GM21723 (cell line): ENCODE measurements around the gene C16orf95.
"Not testable (repeated sequence)": the region's sequence is repeated elsewhere in the genome, so short reads cannot be mapped to it uniquely, and the experiment has no call there.

Experiments used
- ATAC-seq: cut with Tn5 transposase; IDR thresholded peaks from one replicate; pipeline ENCODE4 v1.9.1; 2021; ENCODE audit warnings: mild to moderate bottlenecking, moderate library complexity; ENCODE audit not compliant: unreplicated experiment

Gene C16orf95, protein sequence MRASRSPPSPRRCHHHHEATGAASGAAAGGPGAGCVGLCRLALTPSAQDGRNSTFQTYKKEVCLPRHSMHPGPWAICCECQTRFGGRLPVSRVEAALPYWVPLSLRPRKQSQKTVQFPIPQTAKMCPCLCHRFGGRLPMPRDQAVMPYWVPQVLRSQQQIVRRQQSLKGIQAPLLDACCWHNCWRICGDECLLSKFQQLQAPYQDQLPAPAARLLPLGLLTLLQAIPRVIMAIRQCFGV

DNA sequence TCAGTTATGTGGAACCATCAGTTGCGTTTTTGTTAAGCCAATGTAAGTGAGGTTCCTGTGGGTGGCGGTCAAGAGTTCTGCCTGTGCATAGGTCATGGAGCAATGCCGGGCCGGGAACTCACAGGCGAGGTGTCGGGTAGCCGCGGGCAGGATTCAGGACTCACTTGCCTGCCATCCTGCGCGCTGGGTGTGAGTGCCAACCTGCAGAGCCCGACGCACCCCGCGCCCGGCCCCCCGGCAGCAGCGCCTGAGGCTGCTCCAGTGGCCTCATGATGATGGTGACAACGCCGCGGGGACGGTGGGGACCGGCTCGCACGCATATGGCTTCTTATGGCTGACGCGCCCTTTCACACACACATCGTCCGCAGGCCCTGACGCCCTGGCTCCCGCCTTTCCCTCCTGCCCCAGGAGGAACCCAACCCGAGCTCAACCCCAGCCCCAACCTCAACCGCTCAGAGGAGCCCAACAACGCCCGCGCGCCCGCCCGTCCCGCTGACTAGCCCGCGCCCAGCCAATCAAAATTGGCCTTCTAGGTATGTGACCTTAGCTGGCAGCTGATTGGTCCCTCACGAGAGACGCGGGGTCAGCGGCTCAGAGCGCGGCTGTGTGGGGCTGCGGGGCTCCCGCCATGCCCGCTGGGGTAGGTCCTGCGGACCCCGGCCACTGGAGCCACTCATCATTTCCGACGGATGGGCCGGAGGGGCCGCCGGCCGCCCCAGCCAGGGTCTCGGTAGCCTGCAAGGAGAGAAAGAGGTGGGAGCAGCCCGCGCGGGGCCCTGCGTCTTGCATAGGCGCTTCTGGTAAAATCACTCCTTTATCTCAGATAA, at the start of gene C16orf95:
Gene C16orf95, minus strand, starts transcription at position 470 of the 827 bp plus-strand sequence. Its CDS starts 150 bp downstream, at position 320.
- peak; percentile 91 for ATAC-seq

DNA sequence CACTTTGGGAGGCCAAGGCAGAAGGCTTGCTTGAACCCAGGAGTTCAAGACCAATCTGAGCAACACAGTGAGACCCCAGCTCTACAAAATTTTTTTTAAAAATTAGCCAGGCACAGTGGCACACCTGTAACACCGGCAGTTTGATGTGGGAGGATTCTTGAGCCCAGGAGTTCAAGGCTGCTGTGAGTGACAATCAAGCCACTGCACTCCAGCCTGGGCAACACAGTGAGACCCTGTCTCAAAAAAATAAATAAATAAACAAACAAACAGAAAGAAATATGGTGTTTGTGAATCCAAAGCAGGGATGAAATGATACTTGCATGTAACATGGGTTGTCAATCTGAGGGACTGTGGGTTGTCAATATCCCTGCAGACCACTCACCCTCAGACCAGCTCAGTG, 49.7 kb upstream of the C16orf95 start:
- no peak for ATAC-seq

DNA sequence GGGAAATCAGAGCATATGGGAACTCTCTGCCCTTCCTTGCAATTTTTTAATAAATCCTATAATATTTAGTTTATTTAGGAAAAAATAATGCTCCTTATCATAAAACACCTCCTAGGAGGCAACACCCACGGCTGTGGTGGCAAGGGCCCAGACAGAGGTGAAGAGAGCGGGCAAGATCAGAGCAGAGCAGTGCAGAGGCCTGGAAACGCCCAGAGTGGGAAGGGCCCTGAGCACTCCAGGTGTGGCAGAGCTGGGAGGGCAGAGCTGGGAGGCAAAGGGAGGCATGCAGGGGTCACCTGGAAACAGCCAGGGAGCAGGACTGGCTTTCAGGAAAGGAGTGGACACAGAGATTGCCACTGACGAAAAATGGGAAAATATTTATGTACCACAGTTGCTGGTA, 49.1 kb upstream of the C16orf95 start:
- ATAC-seq: no peak

DNA sequence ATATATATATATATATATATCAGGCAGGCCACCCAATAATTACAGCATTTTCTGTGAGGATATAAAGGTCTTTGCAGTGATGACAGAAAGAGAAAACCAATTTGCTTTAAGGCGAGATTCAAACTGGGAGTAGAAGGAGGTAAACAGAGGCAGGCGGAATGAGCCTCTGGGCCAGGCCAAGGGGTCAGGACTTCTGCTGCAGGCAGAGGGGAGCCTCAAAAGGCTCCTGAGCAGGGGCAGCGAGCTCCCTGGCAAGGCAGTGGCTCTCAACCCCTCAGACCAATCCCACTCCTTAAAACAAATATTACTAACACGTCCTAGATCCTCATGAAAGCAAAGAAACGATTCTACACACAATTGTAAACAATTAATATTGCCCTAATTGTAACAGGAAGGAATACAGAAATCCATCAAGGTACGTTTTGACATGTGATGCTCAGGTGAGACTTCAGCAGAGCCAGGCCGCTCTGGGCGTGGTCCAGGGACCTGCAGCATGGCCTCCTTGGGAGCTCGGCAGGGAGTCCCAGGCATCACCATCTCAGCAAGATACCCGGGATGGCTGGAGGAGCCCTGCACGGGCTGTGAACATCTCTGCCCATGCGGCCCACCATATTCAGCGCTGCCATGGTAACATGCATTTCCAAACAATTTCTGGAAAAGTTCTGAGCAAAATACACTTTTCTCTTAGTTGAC, 48.0 kb upstream of the C16orf95 start:
- ATAC-seq: no peak

DNA sequence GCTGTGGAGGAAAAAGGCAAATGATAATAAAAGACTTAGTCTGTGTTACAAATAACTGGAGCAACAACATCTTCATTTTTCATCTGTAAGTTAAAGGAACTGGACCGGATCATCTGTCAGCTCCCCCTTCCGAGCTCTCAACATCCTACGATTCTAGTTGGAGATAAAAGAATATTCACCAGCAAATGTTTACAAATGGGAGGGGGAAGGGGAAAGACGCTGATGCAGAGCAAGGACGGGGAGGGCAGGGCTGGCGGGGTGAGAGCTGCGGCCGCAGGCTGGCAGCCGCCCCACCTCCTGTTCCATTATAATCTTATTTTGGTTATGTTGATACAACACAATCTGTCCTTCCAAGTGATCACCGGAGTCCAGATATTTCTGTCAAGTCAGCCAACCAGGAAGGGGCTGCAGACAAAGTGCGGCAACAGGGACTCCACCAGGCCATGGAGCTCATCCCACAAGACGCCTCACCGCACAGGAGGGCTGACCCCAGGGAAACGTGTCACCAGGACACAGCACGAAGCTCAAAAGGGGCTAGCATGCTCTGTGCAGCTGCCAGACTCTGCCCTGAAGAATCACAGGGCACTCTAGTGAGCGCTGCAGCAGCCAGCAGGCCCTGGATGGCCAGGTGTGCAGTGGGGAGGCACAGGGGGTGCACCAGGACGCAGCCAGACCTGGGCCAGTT, 46.7 kb upstream of the C16orf95 start:
- no peak for ATAC-seq

DNA sequence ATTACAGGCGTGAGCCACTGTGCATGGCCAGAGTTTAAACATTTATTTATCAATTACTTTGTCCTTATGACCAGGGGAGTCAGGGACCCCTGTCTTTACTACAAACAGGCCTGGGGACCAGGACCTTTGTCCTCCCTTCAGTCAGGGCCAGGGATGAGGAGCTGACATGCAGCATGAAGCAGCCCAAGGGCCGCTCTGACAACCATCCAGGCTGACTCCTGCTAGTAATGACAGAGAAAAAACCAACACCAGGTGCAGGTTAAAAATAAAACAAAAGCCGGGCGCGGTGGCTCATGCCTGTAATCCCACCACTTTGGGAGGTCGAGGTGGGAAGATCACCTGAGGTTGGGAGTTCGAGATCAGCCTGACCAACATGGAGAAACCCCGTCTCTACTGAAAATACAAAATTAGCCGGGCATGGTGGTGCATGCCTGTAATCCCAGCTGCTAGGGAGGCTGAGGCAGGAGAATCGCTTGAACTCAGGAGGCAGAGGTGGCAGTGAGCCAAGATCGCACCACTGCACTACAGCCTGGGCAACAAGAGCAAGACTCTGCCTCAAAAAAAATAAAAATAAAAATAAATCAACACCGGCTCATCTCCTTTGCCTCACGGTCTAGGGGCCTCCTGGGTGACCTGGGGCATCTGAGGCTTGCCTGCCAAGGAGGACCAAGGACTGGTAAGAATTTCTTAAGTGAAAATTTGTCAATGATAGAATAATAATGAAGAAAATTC, 45.8 kb upstream of the C16orf95 start:
- not testable (repeated sequence) for ATAC-seq

DNA sequence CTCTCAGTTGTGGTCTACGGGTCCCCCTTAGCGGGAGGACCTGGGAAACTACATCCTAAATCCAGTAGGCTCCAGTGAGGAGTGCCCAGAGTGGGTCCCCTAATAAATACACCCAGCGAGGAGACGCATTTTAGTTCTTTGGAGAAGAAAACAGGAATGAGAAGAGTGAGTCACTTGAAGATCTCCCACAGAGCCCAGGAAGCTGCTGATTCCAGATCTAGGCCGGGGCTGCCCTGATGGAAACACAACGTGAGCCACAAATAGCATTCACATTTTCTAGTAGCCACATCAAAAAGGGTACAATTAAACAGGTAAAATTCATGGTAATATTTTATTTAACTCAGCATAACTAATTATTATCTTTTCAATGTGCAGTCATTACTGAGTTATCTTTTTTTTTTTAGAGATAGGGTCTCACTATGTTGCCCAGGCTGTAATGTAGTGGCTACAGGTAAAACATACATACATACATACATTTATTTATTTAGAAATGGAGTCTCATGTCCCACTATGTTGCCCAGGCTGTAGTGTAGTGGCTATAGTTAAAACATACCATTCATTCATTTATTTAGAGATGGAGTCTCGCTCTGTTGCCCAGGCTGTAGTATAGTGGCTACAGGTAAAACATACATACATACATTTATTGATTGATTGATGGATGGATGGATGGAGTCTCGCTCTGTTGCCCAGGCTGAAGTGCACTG, 44.9 kb upstream of the C16orf95 start:
- no peak for ATAC-seq

DNA sequence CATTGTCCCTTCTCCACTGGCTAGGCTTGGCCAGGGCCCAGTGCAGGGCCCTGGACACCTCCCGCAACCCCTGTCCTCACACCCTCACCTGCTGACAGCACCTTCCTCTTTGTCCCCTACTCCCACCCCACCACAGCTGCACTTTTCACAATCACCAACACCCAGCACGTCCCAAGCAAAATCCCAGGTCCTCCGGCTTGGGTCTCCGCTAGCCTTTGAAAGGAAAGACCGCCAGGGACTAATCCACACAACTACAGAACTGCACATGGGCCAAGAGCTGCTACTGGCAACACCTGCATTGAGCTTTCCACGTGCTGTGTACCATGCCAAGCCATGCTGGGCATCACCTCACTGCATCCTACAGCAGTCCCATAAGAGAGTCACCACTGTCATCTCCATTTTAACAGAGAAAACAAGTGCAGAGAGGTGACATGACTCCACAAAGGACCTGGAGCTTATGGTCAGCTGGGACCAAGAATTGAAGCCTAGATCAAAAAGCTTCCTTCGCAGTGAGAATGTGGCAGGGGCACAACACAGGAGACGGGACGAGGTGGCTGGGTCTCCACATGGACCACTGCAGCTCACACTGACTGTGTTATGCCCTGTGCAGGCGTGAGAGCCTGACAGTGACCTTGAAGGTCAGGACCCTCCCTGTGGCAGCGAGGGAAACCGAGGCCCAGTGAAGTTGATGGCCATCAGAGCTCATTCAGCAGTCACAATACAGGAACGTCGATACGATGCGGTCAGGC, 43.8 kb upstream of the C16orf95 start:
- ATAC-seq: no peak

DNA sequence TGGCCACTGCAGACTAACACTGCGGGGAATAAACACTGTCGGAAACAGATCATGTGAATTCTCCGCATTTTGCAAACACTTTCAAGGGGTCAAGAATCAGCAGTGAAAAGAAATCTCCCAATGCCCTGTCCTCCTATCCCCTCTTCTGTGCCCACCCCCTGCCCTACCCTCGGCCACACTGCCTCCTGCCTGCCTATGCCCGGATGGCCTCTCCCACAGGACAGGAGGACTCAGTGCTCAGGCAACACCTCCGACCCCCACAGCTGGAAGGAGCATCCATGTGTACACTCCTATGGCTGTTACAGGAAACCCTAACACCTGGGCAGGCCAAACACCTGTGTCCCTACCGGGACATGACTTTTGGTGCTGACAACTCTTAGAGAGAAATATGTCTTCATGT, 41.9 kb upstream of the C16orf95 start:
- no peak for ATAC-seq

DNA sequence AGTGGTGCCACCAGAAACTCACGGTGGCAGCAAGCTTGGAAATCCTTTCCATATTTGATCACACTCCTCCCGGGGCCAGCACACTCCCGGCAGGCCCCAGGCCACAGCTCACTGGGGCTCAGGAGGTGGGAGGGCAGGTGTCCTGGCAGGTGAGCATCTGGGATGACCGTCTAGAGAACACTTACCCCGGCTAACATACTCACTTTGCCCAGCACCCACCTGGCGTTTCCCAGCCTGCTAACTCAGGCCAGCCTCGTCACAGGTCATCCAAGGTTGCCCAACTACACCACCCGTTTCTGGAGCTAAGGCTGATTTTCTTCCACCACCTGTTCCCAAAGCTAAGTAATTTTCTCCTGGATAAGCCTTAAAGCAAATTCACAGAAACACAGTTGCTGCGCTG, 41.5 kb upstream of the C16orf95 start:
- no peak for ATAC-seq

DNA sequence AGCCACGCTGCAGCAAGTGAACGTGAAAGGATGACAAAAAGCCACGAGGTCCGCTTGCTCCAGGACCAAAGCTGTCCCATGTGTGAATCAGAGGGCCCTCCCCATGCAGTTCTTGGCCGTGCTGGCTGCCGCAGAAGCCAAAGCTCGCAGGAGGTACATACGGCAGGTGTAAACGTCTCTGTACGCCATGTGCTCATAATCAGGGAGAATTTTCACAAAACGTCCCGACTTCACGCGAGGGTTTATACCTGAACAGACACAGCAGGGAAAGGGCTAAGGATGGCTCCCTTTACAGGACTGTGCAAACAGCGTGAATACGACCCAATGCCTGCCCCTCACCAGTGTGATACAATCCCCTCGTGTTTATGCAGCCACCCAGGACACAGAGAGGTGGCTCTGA, 41.1 kb upstream of the C16orf95 start:
- no peak for ATAC-seq

DNA sequence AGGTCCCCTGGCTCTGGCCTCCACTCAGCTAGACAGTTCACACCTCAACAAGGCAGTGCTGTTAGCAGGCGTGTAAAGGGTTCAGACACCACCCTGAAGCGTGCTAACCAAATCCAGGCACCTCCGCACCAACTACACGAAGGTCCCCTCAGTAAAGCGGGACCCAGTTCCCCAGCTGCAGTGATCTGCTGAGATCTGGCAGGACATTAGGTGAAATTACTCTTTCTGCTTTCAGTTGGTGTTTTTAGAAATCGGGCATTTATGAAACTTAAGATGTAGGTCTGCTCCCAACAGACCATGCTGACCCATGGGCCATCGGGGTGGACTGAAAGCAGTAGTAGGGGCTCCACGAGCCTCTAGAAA, 39.3 kb upstream of the C16orf95 start:
- no peak for ATAC-seq

DNA sequence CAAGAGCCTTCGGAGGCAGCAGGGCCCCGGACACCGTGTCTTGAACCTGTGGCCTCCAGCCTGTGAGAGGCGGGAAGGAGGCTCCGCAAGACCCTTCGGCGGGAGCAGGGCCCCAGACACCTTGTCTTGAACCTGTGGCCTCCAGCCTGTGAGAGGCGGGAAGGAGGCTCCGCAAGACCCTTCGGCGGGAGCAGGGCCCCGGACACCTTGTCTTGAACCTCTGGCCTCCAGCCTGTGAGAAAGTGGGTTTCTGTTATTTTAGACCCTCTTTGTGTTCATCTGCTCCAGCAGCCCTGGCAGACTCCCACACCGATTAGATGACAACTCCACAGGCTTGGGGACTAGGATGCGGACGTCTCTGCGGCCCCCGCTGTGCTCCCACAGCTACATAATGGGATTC, 36.4 kb upstream of the C16orf95 start:
- ATAC-seq: no peak

DNA sequence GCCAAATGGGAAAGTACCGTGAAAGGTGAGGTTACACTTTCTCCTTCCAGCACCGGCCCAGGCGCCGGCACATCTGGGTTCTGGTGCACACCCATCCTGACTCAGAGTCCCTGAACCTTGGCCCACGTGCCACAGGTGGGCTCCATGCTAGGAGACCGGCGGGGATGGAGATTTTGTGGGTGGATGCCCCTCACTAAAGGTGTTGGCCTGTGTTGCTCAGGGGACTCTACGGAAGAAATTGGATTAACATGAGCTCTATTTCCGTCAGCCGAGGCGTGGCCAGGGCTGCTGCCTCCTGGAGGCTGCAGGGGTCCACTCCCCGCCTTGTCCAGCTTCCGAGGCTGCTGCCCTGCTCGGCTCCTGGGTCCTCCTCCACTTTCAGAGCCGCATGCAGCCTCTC, 35.6 kb upstream of the C16orf95 start:
- no peak for ATAC-seq

DNA sequence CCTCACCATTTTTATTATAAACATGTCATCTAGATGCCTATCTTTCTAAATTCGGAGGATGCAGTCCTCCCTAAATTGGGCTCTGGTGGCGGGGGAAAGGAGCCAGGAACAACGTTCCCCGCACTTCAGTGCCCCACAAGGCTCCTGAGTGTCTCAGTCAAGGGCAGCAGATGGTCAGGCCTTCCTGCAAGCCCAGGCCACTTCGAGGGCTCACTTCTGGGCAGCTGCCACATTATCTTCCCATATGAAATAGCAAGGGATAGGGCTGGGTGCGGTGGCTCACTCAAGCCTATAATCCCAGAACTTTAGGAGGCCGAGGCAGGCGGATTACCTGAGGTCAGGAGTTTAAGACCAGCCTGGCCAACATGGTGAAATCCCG, 34.1 kb upstream of the C16orf95 start:
- ATAC-seq: no peak

DNA sequence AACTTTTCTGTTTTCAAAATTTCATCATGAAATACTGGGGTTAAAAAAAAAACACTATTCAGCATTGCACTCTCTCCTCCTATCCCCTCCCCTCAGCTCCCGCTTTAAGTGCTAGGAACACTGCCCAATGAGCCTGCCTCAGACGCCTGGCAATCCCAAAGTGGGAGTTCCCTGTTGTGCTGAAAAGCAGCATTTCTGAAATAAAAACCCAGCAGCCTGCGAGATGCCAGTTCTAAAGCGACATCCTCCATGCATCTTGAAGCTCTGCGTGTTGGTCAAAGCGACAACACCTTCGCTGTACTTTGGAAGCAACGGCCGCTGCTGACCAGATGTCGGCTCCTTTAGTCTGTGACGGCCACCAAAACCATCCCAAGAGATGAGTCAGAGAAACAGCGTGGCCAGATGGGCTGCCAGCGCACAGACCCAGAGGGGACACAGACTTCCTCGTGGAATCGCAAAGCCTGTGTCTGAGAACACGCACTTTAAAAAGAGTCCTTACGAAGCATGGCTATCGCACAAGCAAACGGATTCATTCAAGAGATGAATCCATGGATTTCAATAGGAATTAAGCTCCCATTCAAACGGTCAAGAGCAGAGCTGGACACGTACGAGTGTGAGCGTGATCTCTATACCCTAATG, 33.6 kb upstream of the C16orf95 start:
- ATAC-seq: no peak

DNA sequence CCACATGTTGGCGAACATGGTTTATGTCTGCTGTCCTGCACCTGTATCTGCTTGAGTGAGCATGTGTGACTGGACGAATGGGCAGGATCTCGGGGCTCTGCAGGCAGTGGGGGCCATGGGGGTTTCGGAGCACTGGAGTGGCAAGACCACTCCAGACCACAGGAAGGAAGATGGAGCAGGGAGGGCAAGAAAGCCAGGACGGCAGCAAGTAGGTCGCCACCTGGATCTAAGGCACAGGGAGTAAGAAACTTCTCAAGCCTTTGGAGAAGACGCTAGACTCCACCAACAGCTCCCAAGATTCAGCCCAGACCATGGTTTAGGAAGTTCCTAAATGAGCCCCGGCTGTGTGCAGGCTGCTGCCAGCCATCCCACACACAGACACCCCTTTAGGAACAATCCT, 32.8 kb upstream of the C16orf95 start:
- ATAC-seq: no peak

DNA sequence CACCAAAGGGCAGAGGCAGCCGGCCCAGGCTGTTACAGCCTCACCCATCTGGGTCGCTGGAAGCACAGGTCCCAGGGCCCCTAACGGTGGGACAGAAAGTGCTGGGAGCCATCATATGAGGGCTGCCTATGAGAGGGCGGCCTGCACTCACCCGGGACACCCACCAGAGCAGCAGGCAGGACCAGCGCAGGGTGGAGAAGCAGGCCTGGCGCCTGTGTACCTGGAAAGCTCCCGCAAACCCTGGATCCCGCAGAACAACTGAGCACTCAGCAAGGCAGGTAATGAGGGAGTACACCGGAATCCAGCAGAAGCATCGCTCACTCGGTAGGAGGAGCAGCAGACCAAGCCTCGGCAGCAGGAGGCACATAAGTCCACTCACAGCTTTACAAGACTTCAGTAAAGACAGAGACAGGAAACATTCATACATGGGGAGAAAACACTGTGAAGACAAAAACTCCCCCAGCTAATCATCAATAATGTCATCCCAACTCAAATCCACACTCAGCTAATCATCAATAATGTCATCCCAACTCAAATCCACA, 31.5 kb upstream of the C16orf95 start:
- ATAC-seq: no peak
